HepG2 (cell line): ENCODE results near the gene CTU2. TPM values are rescaled to one million over a fixed set of nuclear protein-coding genes. Genes with fewer than 3 reads are reported as not detected.

Source experiments
- ATAC-seq: fragments of 200-7000 bp; cut with Tn5 transposase; 3 replicates; pipeline ENCODE4 v1.9.1; 2020; ENCODE audit warnings: mild to moderate bottlenecking, moderate library complexity
- BruUV-seq: library from RNA; stranded (reverse); fragments of 400-500 nt; replicated peaks from 2 replicates; lab custom pipeline; 2021; lab: Mats Ljungman, UMichigan
- CTCF ChIA-PET: fragments of 300-600 bp; formaldehyde crosslinking; extraction: SDS; loops from one replicate; lab custom pipeline; 2021; ENCODE audit warnings: low total read pairs, inconsistent platforms, low intra/inter-chr PET ratio; lab: Yijun Ruan, JAX
- POLR2A ChIA-PET: fragments of 350-600 bp; sonication (Branson Sonifier 250); formaldehyde crosslinking; loops from one replicate; lab custom pipeline; 2020; ENCODE audit warnings: antibody characterized with exemption, inconsistent platforms; lab: Yijun Ruan, JAX
- DNase-seq: peaks from one replicate; pipeline ENCODE4 v3.0.0-alpha.2; 2015; ENCODE audit warnings: low spot score
- FAIRE-seq: peaks from 3 replicates; lab custom pipeline; 2011; peaks lifted over from hg19 to GRCh38; lab: Jason Lieb, UNC
- H2AFZ ChIP-seq: one replicate; pipeline ENCODE4 v1.6.1; 2011; ENCODE audit warnings: low read length, inconsistent platforms
- H3K27ac ChIP-seq: fragments of 300-600 bp; 3 replicates; pipeline ENCODE4 v1.8.0; 2011; ENCODE audit warnings: mixed run types, mild to moderate bottlenecking, mixed read lengths, low read length, inconsistent platforms; ENCODE audit not compliant: insufficient read depth; ENCODE audit errors: extremely low read length
- H3K27me3 ChIP-seq, 2 experiments: fragments of 200-600 bp in 1 of 2; 2 replicates in 1 of 2; 3 replicates in 1 of 2; pipeline versions ENCODE4 v1.6.0 to v1.8.0; 2011; ENCODE audit warnings: low read length in 2 of 2, mild to moderate bottlenecking in 2 of 2, moderate library complexity in 2 of 2, inconsistent platforms in 1 of 2; ENCODE audit not compliant: insufficient read depth in 2 of 2, control insufficient read depth in 1 of 2
- H3K36me3 ChIP-seq, 2 experiments: fragments of 200-600 bp in 1 of 2; replicated peaks in 1 of 2; 2 replicates in 1 of 2; 3 replicates in 1 of 2; pipeline versions ENCODE4 v1.5.1 to v1.8.0; 2011; ENCODE audit warnings: low read length in 2 of 2, inconsistent platforms in 1 of 2; ENCODE audit not compliant: insufficient read depth in 2 of 2, control insufficient read depth in 1 of 2
- H3K4me1 ChIP-seq: 2 replicates; pipeline ENCODE4 v1.5.1; 2012; ENCODE audit warnings: low read length, inconsistent platforms; ENCODE audit not compliant: insufficient read depth
- H3K4me2 ChIP-seq: 2 replicates; pipeline ENCODE4 v1.6.0; 2011; ENCODE audit warnings: low read depth, low read length, inconsistent platforms
- H3K4me3 ChIP-seq, 3 experiments: fragments of 200-600 bp in 1 of 3; sonication (generic), shearing (Covaris generic) in 1 of 3; replicated peaks in 1 of 3; 2 replicates each; pipeline ENCODE4 v1.5.1; 2011 to 2016; ENCODE audit warnings: low read length in 3 of 3, inconsistent platforms in 2 of 3, low read depth in 2 of 3, mild to moderate bottlenecking in 2 of 3, control low read depth in 1 of 3, mixed read lengths in 1 of 3; ENCODE audit not compliant: insufficient read depth in 1 of 3
- H3K79me2 ChIP-seq: one replicate; pipeline ENCODE4 v1.6.1; 2011; ENCODE audit warnings: low read length, inconsistent platforms; ENCODE audit not compliant: insufficient read depth
- H3K9ac ChIP-seq: 2 replicates; pipeline ENCODE4 v1.6.0; 2011; ENCODE audit warnings: mild to moderate bottlenecking, low read depth, low read length, inconsistent platforms; ENCODE audit not compliant: insufficient read depth
- H3K9me3 ChIP-seq: 2 replicates; pipeline ENCODE4 v1.5.1; 2012; ENCODE audit warnings: mild to moderate bottlenecking, low read length
- H4K20me1 ChIP-seq: 2 replicates; pipeline ENCODE4 v1.6.0; 2011; ENCODE audit warnings: inconsistent platforms, mild to moderate bottlenecking, low read length, moderate library complexity; ENCODE audit not compliant: insufficient read depth
- GATAD1 ChIP-seq: IDR thresholded peaks from 2 replicates; pipeline ENCODE4 v1.6.1; 2016; ENCODE audit warnings: missing genetic modification reagents, missing compliant biosample characterization
- HOXA9 ChIP-seq: sonication (generic); formaldehyde crosslinking; IDR thresholded peaks from 2 replicates; pipeline ENCODE4 v1.8.1; 2022; ENCODE audit warnings: missing genetic modification reagents, mild to moderate bottlenecking, moderate library complexity, borderline replicate concordance
- POLR2G ChIP-seq: fragments of 200-400 bp; formaldehyde crosslinking; IDR thresholded peaks from 2 replicates; pipeline ENCODE4 v1.6.1; 2018; ENCODE audit warnings: mild to moderate bottlenecking, low read depth, low read length, moderate library complexity
- ZBTB33 ChIP-seq: sonication (generic); formaldehyde crosslinking; IDR thresholded peaks from 2 replicates; pipeline ENCODE4 v1.4.0; 2020; ENCODE audit warnings: missing genetic modification reagents
- ZBTB38 ChIP-seq: sonication (generic); formaldehyde crosslinking; IDR thresholded peaks from 2 replicates; pipeline ENCODE4 v1.5.1; 2020; ENCODE audit warnings: mild to moderate bottlenecking, missing genetic modification reagents
- ZNF136 ChIP-seq: sonication (generic); formaldehyde crosslinking; IDR thresholded peaks from 2 replicates; pipeline ENCODE4 v1.8.1; 2022; ENCODE audit warnings: low read depth, mild to moderate bottlenecking, moderate library complexity, missing genetic modification reagents
- ZNF503 ChIP-seq: sonication (generic); formaldehyde crosslinking; IDR thresholded peaks from 2 replicates; pipeline ENCODE4 v1.4.0; 2020; ENCODE audit warnings: missing genetic modification reagents
- WGBS: methylation state at CpG from one replicate; pipeline ENCODE4 v1.1.6; 2017; ENCODE audit warnings: low lambda C conversion rate; 5-methylcytosine and 5-hydroxymethylcytosine counted together
- in situ Hi-C: cut with HindIII; loops from 2 replicates; pipeline ENCODE4 v1.10.0; 2017; ENCODE audit warnings: low pct_unique_long_range_greater_than_20kb; ENCODE audit not compliant: extremely low pct_ligation_motif_present
- intact Hi-C: fragments of 100-400 bp; cut with micrococcal nuclease; formaldehyde crosslinking; loops from one replicate; pipeline ENCODE4 v1.10.0; 2022; ENCODE audit not compliant: unreplicated experiment
- polyA plus RNA-seq, 8 experiments: library from polyadenylated mRNA; depleted of rRNA in 3 of 8; stranded (reverse) in 7 of 8; unstranded in 1 of 8; fragments of >200 nt; fragmentation: Illumina TruSeq in 4 of 8; extraction: Trizol in 4 of 8; gene quantifications; 2 replicates each; pipeline versions ENCODE4 v1.2.1 to v1.2.3, GENCODE V29; 2011 to 2016; ENCODE audit warnings: low read depth in 4 of 8, missing spikeins in 1 of 8, mixed read lengths in 1 of 8; ENCODE audit not compliant: insufficient read depth in 1 of 8
- total RNA-seq, 5 experiments: library from RNA; depleted of rRNA; stranded (reverse); fragments of >200 nt; fragmentation: Illumina TruSeq; extraction: Trizol; gene quantifications; 2 replicates each; pipeline ENCODE4 v1.2.3, GENCODE V29; 2016; ENCODE audit warnings: low read depth in 1 of 5

The CTU2 gene
- total and polyA plus RNA-seq, 2 of the 13 experiments (the other 11 are each of a cell fraction or from before 2014, with no cell fraction given), result 13.3 to 21.9 TPM

- no peaks in the 10 kb centered on the region for H4K20me1 ChIP-seq
- intact Hi-C loops, result no loop called here
- TF ChIP-seq ZBTB33 (CRISPR knock-in tag), result peak; percentile 93
- no peak for TF ChIP-seq ZNF136 (CRISPR knock-in tag)
- TF ChIP-seq HOXA9, result no peak
- no peak for TF ChIP-seq ZNF503 (CRISPR knock-in tag)
- 0 out of 2 replicates have a peak, but pooled peaks have one; percentile 35 for TF ChIP-seq POLR2G
- peak; percentile 55; the same call in 1 of the 2 replicates for TF ChIP-seq ZBTB38
- TF ChIP-seq GATAD1 (CRISPR knock-in tag), result no peak
- TF ChIP-seq, all 625 proteins: peak for 3
- Histone ChIP-seq H3K4me2 (no peak overlapping the region), H3K4me3 (no peak overlapping the region), H3K9ac (no peak overlapping the region), H3K79me2 (peaks cover 4% of the 10 kb centered on the region), H3K4me1 (peaks cover 10% of the 10 kb centered on the region), H2AFZ (no peak overlapping the region), H3K9me3 (no peaks in the 10 kb centered on the region), H3K36me3 (peaks cover 44 to 66% of the 10 kb centered on the region in 2 experiments; a peak in 4 of 5 replicates), H3K27me3 (no peaks in the 10 kb centered on the region), H3K27ac (no peak overlapping the region)
- 96% methylated on average over 53 of the region's 57 CpGs for WGBS
- ChIA-PET POLR2A (interaction anchor here (0.6 to 1.0 kb wide), 2 partner anchors 8 to 28 kb away, joined by 3 to 4 read pairs; no protein-coding TSS in a partner anchor), CTCF (no interaction called here)
- DNase-seq, result no peak
- no peak for ATAC-seq
- BruUV-seq, result no TSS peak
- in situ Hi-C loops, result no loop called here
- no peak for FAIRE-seq
Measured at GRCh38 chr16:88715312-88716190, 9.2 kb downstream of the CTU2 start.
